ENCODE measurements around the gene CKS2.

Gene CKS2

GRCh38 chr9:89323390-89323789, 12.4 kb downstream of the CKS2 start:
- Mint-ChIP-seq H3K9me3 (no peaks in the 10 kb centered on the region), H3K4me1 (peaks cover 50% of the 10 kb centered on the region), H3K4me3 (no peak overlapping the region)

DNA sequence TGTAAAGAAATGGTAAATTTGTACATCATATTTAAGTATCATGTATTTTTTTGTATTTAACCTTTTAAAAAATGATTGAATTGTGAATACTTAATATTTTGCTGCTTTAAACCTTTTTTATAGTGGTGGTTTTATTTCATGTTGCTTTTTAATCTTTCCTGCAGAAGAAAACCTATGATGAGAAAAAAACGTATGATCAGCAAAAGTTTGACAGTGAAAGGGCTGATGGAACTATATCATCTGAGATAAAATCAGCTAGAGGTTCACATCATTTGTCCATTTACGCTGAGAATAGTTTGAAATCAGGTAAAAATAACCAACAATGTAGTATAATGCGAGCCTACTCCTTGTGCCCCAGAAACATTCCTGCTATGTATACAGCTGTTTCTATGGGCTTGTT, 14.7 kb downstream of the CKS2 start:
- Mint-ChIP-seq H3K9me3 (no peaks in the 10 kb centered on the region), H3K4me1 (peaks cover 32% of the 10 kb centered on the region), H3K36me3 (ENCODE audit: low read depth) (peaks cover 35% of the 10 kb centered on the region), H3K27me3 (ENCODE audit: low read depth) (no peaks in the 10 kb centered on the region), H3K27ac (no peak overlapping the region), H3K4me3 (no peak overlapping the region)
- TF ChIP-seq CTCF (IDR thresholded peaks at IDR 0.05; ENCODE audit: unreplicated experiment in 3 of 3): no peak

More at GRCh38 chr9:89323390-89323789, 12.4 kb downstream of the CKS2 start:
- H3K27ac Mint-ChIP-seq: no peak overlapping the region
- H3K36me3 Mint-ChIP-seq (ENCODE audit: low read depth): peaks cover 22% of the 10 kb centered on the region
- H3K27me3 Mint-ChIP-seq (ENCODE audit: low read depth): no peaks in the 10 kb centered on the region
- TF ChIP-seq CTCF (IDR thresholded peaks at IDR 0.05; ENCODE audit: unreplicated experiment in 3 of 3): no peak

- Mint-ChIP-seq H3K27me3 (ENCODE audit: low read depth) (no peaks in the 10 kb centered on the region), H3K27ac (no peak overlapping the region), H3K36me3 (ENCODE audit: low read depth) (peaks cover 37% of the 10 kb centered on the region), H3K4me1 (peaks cover 12% of the 10 kb centered on the region), H3K4me3 (no peak overlapping the region), H3K9me3 (no peaks in the 10 kb centered on the region)
- TF ChIP-seq CTCF (IDR thresholded peaks at IDR 0.05; ENCODE audit: unreplicated experiment in 3 of 3): no peak
These were observed 17.1 kb downstream of the CKS2 start for GRCh38 chr9:89328064-89328463.

GRCh38 chr9:89329917-89330316, 18.9 kb downstream of the CKS2 start:
- H3K4me3 Mint-ChIP-seq: no peak overlapping the region
- no peak for TF ChIP-seq CTCF (IDR thresholded peaks at IDR 0.05; ENCODE audit: unreplicated experiment in 3 of 3)
- H3K27me3 Mint-ChIP-seq (ENCODE audit: low read depth): no peaks in the 10 kb centered on the region
- H3K27ac Mint-ChIP-seq: no peak overlapping the region
- H3K4me1 Mint-ChIP-seq: no peaks in the 10 kb centered on the region
- H3K36me3 Mint-ChIP-seq (ENCODE audit: low read depth): peaks cover 50% of the 10 kb centered on the region
- H3K9me3 Mint-ChIP-seq: no peaks in the 10 kb centered on the region

GRCh38 chr9:89330513-89330912, 19.5 kb downstream of the CKS2 start:
- no peak overlapping the region for H3K27ac Mint-ChIP-seq
- TF ChIP-seq CTCF (IDR thresholded peaks at IDR 0.05; ENCODE audit: unreplicated experiment in 3 of 3): no peak
- H3K9me3 Mint-ChIP-seq: no peaks in the 10 kb centered on the region
- no peaks in the 10 kb centered on the region for H3K4me1 Mint-ChIP-seq
- H3K36me3 Mint-ChIP-seq (ENCODE audit: low read depth): peaks cover 54% of the 10 kb centered on the region
- H3K4me3 Mint-ChIP-seq: no peak overlapping the region
- H3K27me3 Mint-ChIP-seq (ENCODE audit: low read depth): no peaks in the 10 kb centered on the region

DNA sequence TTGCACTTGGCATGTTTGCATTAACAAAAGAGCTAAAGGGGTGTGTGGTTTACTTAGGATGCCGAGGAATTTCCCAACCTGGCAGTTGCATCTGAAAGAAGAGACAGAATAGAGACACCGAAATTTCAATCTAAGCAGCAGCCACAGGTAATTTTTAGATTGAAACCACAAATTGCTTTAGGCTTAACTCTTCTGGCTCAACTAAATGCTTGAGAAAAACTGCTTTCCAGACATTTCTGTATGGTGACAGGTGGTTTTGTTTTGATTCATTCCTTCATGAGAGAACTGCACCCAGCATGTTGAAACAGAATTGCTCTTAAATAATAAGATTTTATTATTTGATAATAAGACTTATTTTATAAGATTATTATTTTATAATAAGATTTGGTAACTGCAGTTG, 28.8 kb downstream of the CKS2 start:
- Mint-ChIP-seq H3K9me3 (no peaks in the 10 kb centered on the region), H3K27me3 (ENCODE audit: low read depth) (no peaks in the 10 kb centered on the region), H3K27ac (no peak overlapping the region), H3K4me1 (no peaks in the 10 kb centered on the region), H3K36me3 (ENCODE audit: low read depth) (peaks cover 90% of the 10 kb centered on the region), H3K4me3 (no peak overlapping the region)
- TF ChIP-seq CTCF (IDR thresholded peaks at IDR 0.05; ENCODE audit: unreplicated experiment in 3 of 3): no peak
